GM19372 (cell line): ENCODE results near the gene ZNF460.

Experiments used
- ATAC-seq: cut with Tn5 transposase; IDR thresholded peaks from one replicate; pipeline ENCODE4 v1.9.1; 2021; ENCODE audit warnings: mild to moderate bottlenecking, low read depth, moderate library complexity; ENCODE audit not compliant: unreplicated experiment

Gene ZNF460

DNA sequence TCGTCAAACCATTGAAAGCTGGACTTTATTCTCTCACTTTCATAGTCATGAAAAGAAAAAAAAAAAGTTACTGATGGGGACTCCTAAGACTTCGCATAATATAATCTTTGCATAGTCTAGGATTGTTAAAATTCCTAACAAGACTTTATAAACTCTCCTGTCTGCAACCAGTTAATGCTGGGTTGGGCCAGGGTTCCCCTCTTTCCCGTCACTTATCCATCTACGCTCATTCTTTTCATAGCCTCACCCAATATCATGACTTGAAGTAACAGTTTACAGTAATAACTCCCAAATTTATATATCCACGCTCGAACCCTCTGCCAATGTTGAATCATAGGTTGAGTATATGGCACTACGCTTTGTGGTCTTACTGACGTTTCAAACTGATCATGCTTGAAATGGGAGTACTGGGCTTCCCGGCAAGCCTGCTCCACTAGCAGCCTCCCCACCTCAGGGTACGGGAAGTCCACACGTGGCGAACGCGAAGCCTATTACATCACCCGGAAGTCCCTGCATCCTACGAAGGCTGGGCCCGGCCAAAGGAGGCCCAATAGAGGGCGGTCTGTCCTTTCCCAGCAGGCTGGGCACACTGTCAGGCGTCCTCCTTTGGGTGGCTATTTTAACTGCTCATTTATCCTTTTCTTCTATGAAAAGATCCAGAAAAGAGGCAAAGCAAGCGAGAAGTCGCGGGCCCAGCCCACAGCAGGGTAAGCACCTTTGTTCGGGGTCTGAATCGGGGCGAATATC is 694 bp upstream of the ZNF460 start:
- peak; percentile 66 for ATAC-seq

DNA sequence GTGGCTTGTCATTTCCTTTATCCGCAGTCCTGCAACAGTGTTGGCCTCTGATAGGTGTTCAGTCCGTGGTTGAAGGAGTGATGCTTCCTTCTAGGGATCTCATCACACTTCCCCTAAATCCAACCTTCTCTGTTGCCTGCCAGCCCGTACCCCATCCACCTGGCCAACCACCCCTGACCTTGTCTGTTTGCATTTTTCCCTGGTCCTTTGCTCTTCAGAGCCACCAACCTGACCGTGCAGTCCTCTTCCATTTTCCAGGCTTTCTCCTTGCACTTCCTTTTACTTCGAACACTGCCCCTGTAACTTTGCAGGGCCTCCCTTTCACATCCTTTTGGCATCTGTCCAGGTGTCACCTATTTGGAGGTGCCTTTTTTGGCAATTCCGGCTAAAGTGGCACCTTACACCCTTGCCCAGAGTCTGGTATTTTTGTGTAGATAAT is 696 bp downstream of the ZNF460 start:
- ATAC-seq, result no peak

- ATAC-seq, result no peak
These were observed 1.8 kb downstream of the ZNF460 start for GRCh38 chr19:57282011-57282643.

GRCh38 chr19:57288373-57288772 is 8.1 kb downstream of the ZNF460 start:
- ATAC-seq, result no peak

DNA sequence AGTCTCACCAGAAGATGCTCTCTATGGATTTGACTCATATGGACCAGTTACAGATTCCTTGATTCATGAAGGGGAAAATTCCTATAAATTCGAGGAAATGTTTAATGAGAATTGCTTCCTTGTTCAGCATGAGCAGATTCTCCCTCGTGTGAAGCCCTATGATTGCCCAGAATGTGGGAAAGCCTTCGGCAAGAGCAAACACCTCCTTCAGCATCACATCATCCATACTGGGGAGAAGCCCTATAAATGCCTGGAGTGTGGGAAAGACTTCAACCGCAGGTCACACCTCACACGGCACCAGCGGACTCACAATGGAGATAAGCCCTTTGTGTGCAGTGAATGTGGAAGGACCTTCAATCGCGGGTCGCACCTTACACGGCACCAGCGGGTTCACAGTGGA is 10.7 kb downstream of the ZNF460 start:
- no peak for ATAC-seq

- no peak for ATAC-seq
These were observed 12.3 kb downstream of the ZNF460 start for GRCh38 chr19:57292547-57292946.

GRCh38 chr19:57293719-57294118 is 13.4 kb downstream of the ZNF460 start:
- ATAC-seq, result no peak

DNA sequence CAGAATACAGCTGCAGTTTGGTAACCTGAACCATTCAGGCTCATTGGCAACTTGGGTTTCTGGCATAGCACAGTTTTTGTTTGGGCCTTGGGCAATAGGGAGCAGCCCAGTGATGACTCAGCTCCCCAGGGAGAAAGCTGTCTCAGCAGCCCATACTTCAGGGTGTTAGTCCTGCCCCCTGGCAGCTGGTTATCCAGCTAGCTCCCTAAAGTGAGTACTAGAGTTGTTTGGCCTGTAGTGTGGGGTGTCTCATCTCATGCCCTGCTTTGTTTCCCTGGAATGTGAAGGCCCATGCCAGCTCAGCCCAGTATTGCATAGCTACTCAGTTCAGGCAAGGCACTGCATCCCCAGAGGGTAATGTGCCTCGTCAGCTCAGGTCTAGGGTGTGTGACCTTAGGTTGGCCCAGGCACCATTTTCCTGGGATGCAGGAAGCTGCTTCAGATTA is 21.8 kb downstream of the ZNF460 start:
- ATAC-seq, result no peak

DNA sequence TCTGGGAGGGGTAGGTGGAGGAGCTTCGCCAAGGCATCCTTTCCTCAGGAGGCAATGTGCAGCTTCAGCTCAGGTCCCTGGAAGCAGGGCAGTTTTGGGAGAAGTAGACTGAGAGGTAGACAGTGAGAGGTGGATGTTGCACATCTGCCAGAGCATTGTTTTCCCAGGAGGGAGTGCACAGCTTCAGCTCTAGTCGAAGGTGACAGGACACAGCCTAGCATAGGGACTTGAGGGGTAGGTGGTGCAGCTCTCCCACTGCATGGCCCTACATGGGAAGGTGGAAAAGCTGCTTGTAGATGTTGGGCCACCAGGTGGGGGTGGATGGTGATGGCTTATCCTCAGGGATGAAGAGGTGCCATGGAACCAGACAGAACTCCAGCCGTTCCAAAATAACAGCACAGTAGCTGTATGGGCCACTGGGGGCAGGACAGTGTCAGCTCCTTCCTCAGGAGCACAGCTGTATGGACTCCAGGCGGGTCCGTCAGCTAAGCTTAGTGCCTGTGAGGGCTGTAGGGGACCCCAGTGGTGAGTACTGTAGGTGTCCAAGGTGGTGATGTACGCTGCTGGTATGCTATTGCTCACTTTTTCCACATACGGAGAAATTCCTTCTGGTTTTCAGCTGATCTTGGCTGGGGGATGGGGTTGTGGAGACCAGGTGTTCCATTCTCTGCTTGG is 22.6 kb downstream of the ZNF460 start:
- no peak for ATAC-seq

GRCh38 chr19:57305056-57305455 is 24.8 kb downstream of the ZNF460 start:
- no peak for ATAC-seq

- ATAC-seq, result no peak
These were observed 28.2 kb downstream of the ZNF460 start for GRCh38 chr19:57308514-57308913.

DNA sequence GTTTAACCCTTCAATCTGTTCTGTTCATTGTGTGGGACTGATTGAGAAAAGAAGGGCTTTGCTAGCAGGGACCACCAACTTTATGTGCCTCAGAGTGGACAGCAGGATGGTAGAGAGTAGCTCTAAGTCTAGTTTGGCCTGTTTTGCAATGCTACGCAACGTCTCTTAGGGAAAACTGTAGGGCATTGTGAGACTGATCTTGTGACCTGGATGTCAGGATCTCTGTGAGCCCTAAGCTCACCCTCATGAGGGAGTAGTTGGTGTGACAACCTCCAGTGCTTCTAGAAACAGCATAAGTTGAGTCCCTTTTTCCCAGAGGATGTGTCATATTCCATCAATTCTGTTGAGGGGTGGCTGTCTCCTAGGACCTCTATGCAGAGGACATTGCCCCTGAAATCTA is 30.5 kb downstream of the ZNF460 start:
- ATAC-seq, result no peak

DNA sequence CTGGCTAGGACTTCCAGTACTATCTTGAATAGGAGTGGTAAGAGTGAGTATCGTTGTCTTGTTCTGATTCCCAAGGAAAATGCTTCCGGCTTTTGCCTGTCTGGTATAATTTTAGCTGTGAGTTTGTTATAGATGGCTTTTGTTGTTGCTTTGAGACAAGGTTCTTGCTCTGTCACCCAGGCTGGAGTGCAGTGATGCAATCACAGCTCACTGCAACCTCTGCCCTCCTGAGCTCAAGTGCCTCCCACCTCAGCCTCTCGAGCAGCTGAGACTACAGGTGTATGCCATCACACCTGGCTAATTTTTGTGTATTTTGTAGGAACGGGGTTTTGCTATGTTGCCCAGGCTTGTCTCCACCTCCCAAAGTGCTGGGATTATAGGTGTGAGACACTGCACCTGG is 33.9 kb downstream of the ZNF460 start:
- ATAC-seq, result no peak

- ATAC-seq, result no peak
These were observed 37.2 kb downstream of the ZNF460 start for GRCh38 chr19:57317503-57317902.

- no peak for ATAC-seq
These were observed 39.5 kb downstream of the ZNF460 start for GRCh38 chr19:57319869-57320179.

GRCh38 chr19:57320180-57321084 is 40.1 kb downstream of the ZNF460 start, which contains the start of gene ZNF543:
Gene ZNF543, plus strand, starts transcription at chr19:57320472. Its CDS starts 382 bp downstream, at chr19:57320854.
- peak; percentile 93 for ATAC-seq

- ATAC-seq, result no peak
These were observed 40.8 kb downstream of the ZNF460 start for GRCh38 chr19:57321116-57321515.

DNA sequence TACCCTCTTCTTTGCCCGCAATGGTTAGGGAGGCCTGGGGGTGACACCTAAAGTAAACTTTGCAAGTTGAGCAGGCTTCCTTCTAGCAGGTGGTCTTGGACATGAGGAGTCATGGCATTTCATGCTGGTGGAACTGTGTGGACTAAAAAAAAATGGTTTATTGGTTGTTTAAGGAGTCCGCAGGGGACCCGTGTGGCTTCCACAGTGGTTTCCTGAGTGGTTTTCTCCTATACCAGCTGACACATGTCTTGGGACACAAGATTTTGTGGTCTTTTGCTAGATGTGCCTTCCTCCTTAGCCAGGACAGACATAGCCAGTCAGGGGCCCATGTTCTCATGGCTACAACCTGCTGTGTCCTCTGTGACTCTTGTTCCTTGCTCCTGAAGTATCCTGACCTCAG is 41.5 kb downstream of the ZNF460 start:
- ATAC-seq, result no peak

GRCh38 chr19:57324992-57325391 is 44.7 kb downstream of the ZNF460 start:
- no peak for ATAC-seq

DNA sequence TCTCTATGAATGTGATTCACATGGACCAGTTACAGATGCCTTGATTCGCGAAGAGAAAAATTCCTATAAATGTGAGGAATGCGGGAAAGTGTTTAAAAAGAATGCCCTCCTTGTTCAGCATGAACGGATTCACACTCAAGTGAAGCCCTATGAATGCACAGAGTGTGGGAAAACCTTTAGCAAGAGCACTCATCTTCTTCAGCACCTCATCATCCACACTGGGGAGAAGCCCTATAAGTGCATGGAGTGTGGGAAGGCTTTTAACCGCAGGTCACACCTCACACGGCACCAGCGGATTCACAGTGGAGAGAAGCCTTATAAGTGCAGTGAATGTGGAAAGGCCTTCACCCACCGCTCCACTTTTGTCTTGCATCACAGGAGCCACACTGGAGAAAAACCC is 47.7 kb downstream of the ZNF460 start:
- ATAC-seq, result no peak

- ATAC-seq, result no peak
These were observed 53.9 kb downstream of the ZNF460 start for GRCh38 chr19:57334191-57334590.
